ENCODE measurements around the gene EPHX1. TPM values are rescaled to one million over a fixed set of nuclear protein-coding genes. Genes with fewer than 3 reads are reported as not detected.

EPHX1 gene
- total RNA-seq, 2 experiments from 2014 or later = 0.93 to 1.0 TPM

- H3K27ac Mint-ChIP-seq = no peak overlapping the region
- H3K4me1 Mint-ChIP-seq = peaks cover 10% of the 10 kb centered on the region
- no peaks in the 10 kb centered on the region for H3K9me3 Mint-ChIP-seq
- H3K27me3 Mint-ChIP-seq = no peaks in the 10 kb centered on the region
- H3K4me3 Mint-ChIP-seq = no peak overlapping the region
- ChIA-PET POLR2A (interaction anchor here (0.6 to 1.0 kb wide), 2 partner anchors 62 to 80 kb away, joined by 3 to 4 read pairs; no protein-coding TSS in a partner anchor), CTCF (interaction anchor here (0.9 kb wide), 1 partner anchor 69 kb away, joined by 3 read pairs; no protein-coding TSS in a partner anchor)
- peaks cover 12% of the 10 kb centered on the region for H3K36me3 Mint-ChIP-seq (ENCODE audit: low read depth)
- DNase-seq = no peak
These were observed 33.0 kb downstream of the EPHX1 start for GRCh38 chr1:225842788-225843425.

- Mint-ChIP-seq H3K27me3 (no peaks in the 10 kb centered on the region), H3K36me3 (ENCODE audit: low read depth) (peaks cover 17% of the 10 kb centered on the region), H3K4me1 (peaks cover 15% of the 10 kb centered on the region), H3K27ac (no peak overlapping the region), H3K9me3 (no peaks in the 10 kb centered on the region), H3K4me3 (no peak overlapping the region)
- ChIA-PET CTCF (no interaction called here), POLR2A (no interaction called here)
- DNase-seq = no peak
These were observed 33.5 kb downstream of the EPHX1 start for GRCh38 chr1:225843426-225843795.

GRCh38 chr1:225844236-225845061, 34.5 kb downstream of the EPHX1 start:
- Mint-ChIP-seq H3K4me1 (peaks cover 21% of the 10 kb centered on the region), H3K9me3 (no peaks in the 10 kb centered on the region), H3K4me3 (no peak overlapping the region), H3K27ac (no peak overlapping the region), H3K36me3 (ENCODE audit: low read depth) (peaks cover 25% of the 10 kb centered on the region), H3K27me3 (no peaks in the 10 kb centered on the region)
- DNase-seq = no peak
- ChIA-PET CTCF (no interaction called here), POLR2A (no interaction called here)

- Mint-ChIP-seq H3K9me3 (no peaks in the 10 kb centered on the region), H3K27ac (no peak overlapping the region), H3K4me1 (peaks cover 26% of the 10 kb centered on the region), H3K4me3 (no peak overlapping the region), H3K27me3 (no peaks in the 10 kb centered on the region), H3K36me3 (ENCODE audit: low read depth) (peaks cover 30% of the 10 kb centered on the region)
- no peak for DNase-seq
- CTCF ChIA-PET = no interaction called here
- POLR2A ChIA-PET = interaction anchor here (0.7 to 1.4 kb wide), 2 partner anchors 36 to 68 kb away, joined by 3 read pairs; partner anchors contain the start of gene SRP9
These were observed 35.2 kb downstream of the EPHX1 start for GRCh38 chr1:225845097-225845496.

GRCh38 chr1:225845571-225846259, 35.8 kb downstream of the EPHX1 start:
- H3K4me1 Mint-ChIP-seq = peaks cover 29% of the 10 kb centered on the region
- H3K4me3 Mint-ChIP-seq = no peak overlapping the region
- ChIA-PET POLR2A (interaction anchor here (0.7 to 1.4 kb wide), 3 partner anchors 21 to 68 kb away, joined by 3 read pairs; partner anchors contain the start of gene SRP9), CTCF (no interaction called here)
- peaks cover 34% of the 10 kb centered on the region for H3K36me3 Mint-ChIP-seq (ENCODE audit: low read depth)
- DNase-seq = peak; percentile 28
- H3K9me3 Mint-ChIP-seq = no peaks in the 10 kb centered on the region
- H3K27ac Mint-ChIP-seq = no peak overlapping the region
- no peaks in the 10 kb centered on the region for H3K27me3 Mint-ChIP-seq

GRCh38 chr1:225846331-225847310, 36.7 kb downstream of the EPHX1 start:
- no peak for DNase-seq
- H3K36me3 Mint-ChIP-seq (ENCODE audit: low read depth) = peaks cover 40% of the 10 kb centered on the region
- no peak overlapping the region for H3K27ac Mint-ChIP-seq
- no peaks in the 10 kb centered on the region for H3K27me3 Mint-ChIP-seq
- CTCF ChIA-PET = interaction anchor here (0.6 to 0.9 kb wide), 3 partner anchors 36 to 198 kb away, joined by 3 to 4 read pairs (median 3); partner anchors contain the start of genes SRP9 and TMEM63A
- peaks cover 28% of the 10 kb centered on the region for H3K4me1 Mint-ChIP-seq
- H3K9me3 Mint-ChIP-seq = no peaks in the 10 kb centered on the region
- POLR2A ChIA-PET = interaction anchor here (1.4 kb wide), 2 partner anchors 20 to 35 kb away, joined by 3 read pairs; no protein-coding TSS in a partner anchor
- no peak overlapping the region for H3K4me3 Mint-ChIP-seq

GRCh38 chr1:225847610-225848009, 37.7 kb downstream of the EPHX1 start:
- POLR2A ChIA-PET = no interaction called here
- Mint-ChIP-seq H3K4me3 (no peak overlapping the region), H3K4me1 (peaks cover 28% of the 10 kb centered on the region), H3K27ac (no peak overlapping the region), H3K36me3 (ENCODE audit: low read depth) (peaks cover 50% of the 10 kb centered on the region), H3K27me3 (no peaks in the 10 kb centered on the region), H3K9me3 (no peaks in the 10 kb centered on the region)
- CTCF ChIA-PET = interaction anchor here (0.5 kb wide), 1 partner anchor 120 kb away, joined by 3 read pairs; no protein-coding TSS in a partner anchor
- DNase-seq = no peak

GRCh38 chr1:225848030-225848955, 38.4 kb downstream of the EPHX1 start:
- POLR2A ChIA-PET = no interaction called here
- no peak overlapping the region for H3K4me3 Mint-ChIP-seq

GRCh38 chr1:225849925-225850324, 40.0 kb downstream of the EPHX1 start:
- H3K27ac Mint-ChIP-seq = no peak overlapping the region
- peaks cover 28% of the 10 kb centered on the region for H3K4me1 Mint-ChIP-seq
- H3K36me3 Mint-ChIP-seq (ENCODE audit: low read depth) = peaks cover 71% of the 10 kb centered on the region
- H3K4me3 Mint-ChIP-seq = no peak overlapping the region
- DNase-seq = no peak
- ChIA-PET POLR2A (interaction anchor here (1.0 kb wide), 1 partner anchor 150 kb away, joined by 3 read pairs; the partner anchor contains the start of gene SDE2), CTCF (interaction anchor here (1.1 kb wide), 1 partner anchor 11 kb away, joined by 4 read pairs; no protein-coding TSS in a partner anchor)
- H3K27me3 Mint-ChIP-seq = no peaks in the 10 kb centered on the region
- no peaks in the 10 kb centered on the region for H3K9me3 Mint-ChIP-seq

More at GRCh38 chr1:225848030-225848955, 38.4 kb downstream of the EPHX1 start:
- no peaks in the 10 kb centered on the region for H3K9me3 Mint-ChIP-seq
- no peak for DNase-seq
- peaks cover 28% of the 10 kb centered on the region for H3K4me1 Mint-ChIP-seq
- CTCF ChIA-PET = interaction anchor here (0.5 kb wide), 1 partner anchor 119 kb away, joined by 3 read pairs; no protein-coding TSS in a partner anchor
- peaks cover 55% of the 10 kb centered on the region for H3K36me3 Mint-ChIP-seq (ENCODE audit: low read depth)
- H3K27me3 Mint-ChIP-seq = no peaks in the 10 kb centered on the region
- H3K27ac Mint-ChIP-seq = no peak overlapping the region

GRCh38 chr1:225850370-225850769, 40.4 kb downstream of the EPHX1 start:
- CTCF ChIA-PET = no interaction called here
- no peaks in the 10 kb centered on the region for H3K9me3 Mint-ChIP-seq
- H3K36me3 Mint-ChIP-seq (ENCODE audit: low read depth) = peaks cover 73% of the 10 kb centered on the region
- POLR2A ChIA-PET = no interaction called here
- H3K27me3 Mint-ChIP-seq = no peaks in the 10 kb centered on the region
- H3K4me1 Mint-ChIP-seq = peaks cover 29% of the 10 kb centered on the region
- no peak overlapping the region for H3K4me3 Mint-ChIP-seq
- no peak for DNase-seq
- H3K27ac Mint-ChIP-seq = no peak overlapping the region

GRCh38 chr1:225851805-225852204, 41.9 kb downstream of the EPHX1 start:
- POLR2A ChIA-PET = interaction anchor here (1.2 kb wide), 1 partner anchor 28 kb away, joined by 4 read pairs; no protein-coding TSS in a partner anchor
- no peak for DNase-seq
- H3K36me3 Mint-ChIP-seq (ENCODE audit: low read depth) = peaks cover 75% of the 10 kb centered on the region

More at GRCh38 chr1:225851805-225852204, 41.9 kb downstream of the EPHX1 start:
- no peaks in the 10 kb centered on the region for H3K27me3 Mint-ChIP-seq
- peaks cover 34% of the 10 kb centered on the region for H3K4me1 Mint-ChIP-seq
- no peaks in the 10 kb centered on the region for H3K9me3 Mint-ChIP-seq
- CTCF ChIA-PET = no interaction called here
- no peak overlapping the region for H3K4me3 Mint-ChIP-seq
- no peak overlapping the region for H3K27ac Mint-ChIP-seq
